HG03135 (cell line): ENCODE results near the gene LRAT.
A peak's percentile ranks its signal among the peaks of the same experiment; 100 is the strongest.
"Not testable (repeated sequence)": the region's sequence is repeated elsewhere in the genome, so short reads cannot be mapped to it uniquely, and the experiment has no call there.

Experiments used
- ATAC-seq: cut with Tn5 transposase; IDR thresholded peaks from one replicate; pipeline ENCODE4 v1.9.1; 2021; ENCODE audit warnings: mild to moderate bottlenecking, moderate library complexity; ENCODE audit not compliant: unreplicated experiment

Gene LRAT

DNA sequence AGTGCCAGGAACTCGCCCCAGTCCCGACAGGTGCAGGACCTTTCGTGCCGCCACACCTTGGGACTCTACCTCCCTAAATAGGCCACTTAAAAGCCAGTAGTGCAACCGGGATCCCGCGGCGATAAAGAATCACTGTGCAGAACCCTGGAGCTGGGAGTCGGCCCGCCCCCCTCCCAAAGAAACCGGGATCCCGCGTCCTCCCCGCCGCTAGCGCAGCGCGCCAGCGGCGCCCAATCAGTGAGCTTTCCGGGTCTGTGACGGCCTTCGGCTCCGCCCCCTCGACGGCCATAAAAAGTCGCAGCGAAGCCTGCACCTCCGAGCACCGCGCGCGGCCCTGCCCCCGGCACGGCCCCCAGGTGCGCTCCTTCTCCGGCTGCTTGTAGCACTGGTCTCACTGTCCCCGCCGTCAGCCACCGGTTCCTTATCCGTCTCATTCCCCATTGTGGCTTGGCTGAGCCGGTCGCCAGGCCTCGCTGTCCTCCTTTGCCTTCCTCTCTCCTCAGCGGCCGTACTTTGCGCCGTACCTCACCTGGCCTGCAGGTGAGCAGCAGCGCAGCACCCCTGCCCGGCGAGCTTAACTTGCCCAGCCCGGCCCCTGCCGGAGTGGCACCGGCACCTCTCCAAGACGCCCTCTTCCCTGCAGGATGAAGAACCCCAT is at the start of gene LRAT:
LRAT (plus strand) TSS at position 318 of the 658 bp plus-strand sequence; CDS start at position 645, 327 bp downstream.
- no peak for ATAC-seq

DNA sequence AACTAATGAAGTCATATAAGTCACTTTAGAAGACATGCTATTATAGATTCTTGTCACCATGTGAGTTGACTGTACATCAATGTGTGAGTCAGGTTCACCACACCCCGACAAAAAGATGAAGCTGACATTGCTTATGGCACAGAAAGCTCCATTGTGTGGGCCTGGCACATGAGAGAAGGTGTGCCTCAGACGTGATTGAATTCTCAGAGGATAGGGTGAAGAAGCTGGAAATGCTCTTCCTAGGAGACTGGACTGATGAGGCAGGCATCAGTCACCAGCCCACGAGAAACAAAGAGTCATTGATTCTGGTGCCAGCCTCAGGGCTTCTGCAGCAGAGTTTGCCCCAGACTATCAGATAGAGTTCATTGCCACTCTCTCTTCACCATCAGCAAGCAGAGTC is 35.9 kb upstream of the LRAT start:
- no peak for ATAC-seq

DNA sequence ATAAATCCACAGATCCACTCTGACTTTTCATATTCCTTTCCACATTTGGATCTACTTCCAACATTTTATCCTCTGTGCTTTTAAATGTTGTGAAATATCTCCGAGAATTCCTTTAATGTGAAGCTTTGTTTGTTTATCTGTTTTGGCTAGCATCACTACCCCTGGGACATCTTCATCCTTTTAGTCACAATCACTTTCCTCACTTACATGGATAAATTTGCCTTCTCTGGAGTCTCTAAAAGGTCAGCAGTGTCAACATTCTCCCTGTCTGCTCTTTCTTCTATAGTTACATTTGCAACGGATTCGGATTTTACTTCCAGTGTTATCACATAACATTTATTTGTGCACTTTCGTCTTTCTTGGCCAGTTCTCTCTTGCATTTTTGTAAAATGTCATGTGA is 34.2 kb upstream of the LRAT start:
- ATAC-seq: no peak

DNA sequence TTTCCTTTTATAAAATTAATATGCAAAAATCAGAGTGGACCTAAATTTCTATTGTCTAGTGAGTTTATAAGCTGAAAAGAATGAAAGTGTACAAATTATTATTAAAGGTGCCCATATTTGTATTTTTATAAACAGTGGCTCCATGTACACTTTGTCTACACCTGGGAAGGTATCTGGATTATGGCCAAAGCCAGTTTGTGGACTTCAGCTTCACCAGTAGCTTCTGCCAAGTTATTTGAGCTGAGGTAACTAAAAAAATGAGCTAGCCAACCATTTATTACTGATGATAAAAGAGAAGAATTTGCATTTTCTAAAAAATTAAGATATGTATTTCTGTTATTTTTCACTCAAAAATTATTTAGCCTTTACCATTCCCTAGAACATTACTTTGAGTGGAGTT is 32.3 kb upstream of the LRAT start:
- ATAC-seq: no peak

DNA sequence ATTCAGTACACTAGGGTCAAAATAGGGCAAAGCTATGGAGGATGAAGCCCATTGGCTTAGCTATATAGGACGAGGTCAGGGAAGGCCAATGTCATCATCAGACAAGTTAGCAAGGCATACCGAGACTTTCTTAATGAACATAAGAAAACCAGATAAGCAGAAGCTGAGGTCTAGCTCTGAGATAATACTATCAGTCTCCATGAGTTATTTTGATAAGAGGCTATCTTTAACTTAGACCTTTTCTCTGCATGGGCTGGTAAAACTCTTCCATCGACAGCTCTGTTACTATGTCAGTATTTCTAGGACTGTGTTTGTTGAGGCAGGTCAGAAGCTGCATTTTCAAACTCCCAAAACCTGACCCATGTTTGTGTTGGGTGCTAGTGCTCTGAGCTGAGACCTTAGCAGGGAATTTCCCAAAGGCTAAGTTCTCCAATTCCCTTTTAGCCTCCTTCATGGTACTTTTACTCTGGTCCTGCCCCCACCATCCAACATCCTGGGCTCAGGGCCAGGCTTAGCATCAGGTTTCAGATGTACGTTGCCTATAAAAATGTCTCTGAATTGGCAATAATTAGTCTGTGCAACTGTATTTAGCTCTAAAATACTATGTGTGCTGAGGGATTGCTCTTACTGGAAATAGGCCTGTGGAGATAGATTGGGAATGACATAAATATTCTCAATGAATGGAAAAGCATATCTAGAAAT is 29.3 kb upstream of the LRAT start:
- no peak for ATAC-seq

DNA sequence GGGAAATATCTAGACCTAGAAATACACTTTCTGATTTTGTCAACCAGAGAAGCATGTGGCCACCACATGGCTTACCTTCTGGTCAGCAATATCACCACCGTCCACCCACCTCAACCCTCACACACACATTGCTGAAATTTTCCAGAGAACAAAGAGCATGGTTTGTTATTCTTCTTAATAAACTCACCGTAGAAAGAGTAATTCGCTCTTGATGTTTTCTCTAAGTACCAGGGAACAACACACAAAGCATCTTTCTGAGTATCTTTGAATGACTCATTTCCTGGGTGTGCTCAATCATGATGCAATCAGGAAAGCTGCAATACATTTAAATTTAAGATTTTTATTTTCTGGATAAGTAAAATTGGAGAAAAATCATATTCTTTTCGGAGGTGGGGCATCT is 24.7 kb upstream of the LRAT start:
- no peak for ATAC-seq

DNA sequence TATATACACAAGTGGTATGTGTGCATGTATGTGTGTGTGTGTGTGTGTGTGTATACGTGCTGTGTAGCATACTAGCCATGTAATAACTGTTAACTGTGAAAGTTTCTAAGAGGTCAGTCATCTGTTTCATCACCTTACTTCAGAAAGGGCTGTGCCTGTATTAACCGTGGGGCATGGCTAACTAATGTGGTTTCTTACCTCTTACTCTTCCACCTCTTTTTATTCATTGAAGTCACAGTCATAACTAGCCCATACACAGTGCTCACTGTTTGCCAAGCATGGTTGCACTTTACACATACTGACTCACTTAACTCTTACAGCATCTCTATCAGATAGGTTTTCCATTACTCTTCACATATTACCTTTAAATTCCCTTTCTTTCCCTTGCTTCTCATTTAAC is 23.7 kb upstream of the LRAT start:
- peak; percentile 85 for ATAC-seq

DNA sequence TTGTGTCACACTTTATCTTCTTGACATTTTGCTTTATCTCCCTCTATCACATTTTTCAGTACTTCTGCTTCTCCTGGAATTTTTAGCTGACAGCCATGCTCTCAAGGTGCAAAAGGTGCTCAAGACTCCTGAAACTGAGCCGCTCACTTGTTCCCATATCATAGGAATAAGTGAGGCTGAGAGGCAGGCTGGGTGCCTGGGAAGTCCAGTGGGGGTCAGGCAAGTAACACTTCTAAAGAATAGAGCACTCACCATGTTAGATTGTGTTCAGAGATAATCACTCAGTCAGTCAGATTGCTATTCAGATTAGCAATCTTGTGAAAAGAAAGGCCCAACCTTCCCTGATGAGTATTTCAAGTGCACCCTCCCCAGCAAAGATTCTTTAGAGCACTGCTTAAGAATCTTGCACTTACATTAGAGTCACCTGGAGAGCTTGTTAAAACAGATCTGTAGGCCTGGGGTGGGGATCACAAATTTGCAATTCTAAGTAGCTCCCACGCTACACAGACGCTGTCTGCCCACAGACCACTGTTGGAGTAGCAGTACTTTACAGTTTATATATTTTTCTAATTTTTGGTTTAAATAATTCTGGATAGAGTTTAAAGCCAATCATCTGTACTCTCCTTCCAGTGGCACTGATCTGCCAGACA is 23.1 kb upstream of the LRAT start:
- ATAC-seq: no peak

DNA sequence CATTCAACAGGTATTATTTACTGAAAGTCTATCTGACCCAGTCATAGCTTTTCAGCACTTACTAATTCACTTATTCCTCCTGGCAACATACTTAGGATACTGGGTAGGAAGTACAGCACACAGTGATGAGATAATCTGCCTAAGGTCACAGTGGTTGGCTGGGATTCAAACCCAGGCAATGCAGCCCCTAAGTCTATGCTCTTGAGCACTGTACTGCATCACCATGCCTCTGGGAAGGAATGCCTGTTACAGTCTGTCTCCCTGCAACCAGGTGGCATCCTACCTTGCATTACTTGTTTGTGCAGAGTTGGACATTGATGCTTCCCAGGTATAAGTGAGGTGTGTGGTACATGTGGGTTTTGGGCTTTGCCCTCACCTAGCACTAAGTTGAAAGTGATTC is 21.5 kb upstream of the LRAT start:
- ATAC-seq: no peak

DNA sequence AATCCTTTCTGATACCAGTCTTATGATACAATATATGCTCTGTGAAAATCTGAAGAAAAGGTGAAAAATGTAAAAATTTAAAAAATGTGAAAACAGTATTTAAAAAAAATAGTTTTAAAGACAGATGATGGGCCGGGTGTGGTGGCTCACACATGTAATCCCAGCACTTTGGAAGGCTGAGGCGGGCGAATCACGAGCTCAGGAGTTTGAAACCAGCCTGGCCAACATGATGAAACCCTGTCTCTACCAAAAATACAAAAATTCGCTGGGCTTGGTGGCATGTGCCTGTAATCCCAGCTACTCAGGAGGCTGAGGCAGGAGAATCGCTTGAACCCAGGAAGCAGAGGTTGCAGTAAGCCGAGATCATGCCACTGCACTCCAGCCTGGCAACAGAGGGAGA is 20.2 kb upstream of the LRAT start:
- ATAC-seq: not testable (repeated sequence)

DNA sequence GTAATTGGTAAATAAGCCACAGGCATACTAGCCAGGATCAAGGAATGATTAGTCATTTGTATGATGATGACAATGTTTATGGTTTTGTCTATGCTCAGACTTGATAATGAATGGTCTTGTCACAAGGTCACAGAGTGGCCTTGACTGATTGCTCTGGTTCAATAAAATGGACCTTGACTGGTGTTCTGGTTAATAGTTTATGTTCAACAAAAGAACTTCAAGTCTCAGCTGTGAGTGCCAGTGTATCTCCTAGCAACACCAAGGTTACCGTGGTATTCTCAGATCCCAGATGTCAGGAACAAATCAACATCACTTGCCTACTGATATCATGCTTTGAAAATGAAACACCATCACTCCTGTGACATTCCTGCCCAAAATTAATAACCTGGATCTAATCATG is 16.3 kb upstream of the LRAT start:
- no peak for ATAC-seq

DNA sequence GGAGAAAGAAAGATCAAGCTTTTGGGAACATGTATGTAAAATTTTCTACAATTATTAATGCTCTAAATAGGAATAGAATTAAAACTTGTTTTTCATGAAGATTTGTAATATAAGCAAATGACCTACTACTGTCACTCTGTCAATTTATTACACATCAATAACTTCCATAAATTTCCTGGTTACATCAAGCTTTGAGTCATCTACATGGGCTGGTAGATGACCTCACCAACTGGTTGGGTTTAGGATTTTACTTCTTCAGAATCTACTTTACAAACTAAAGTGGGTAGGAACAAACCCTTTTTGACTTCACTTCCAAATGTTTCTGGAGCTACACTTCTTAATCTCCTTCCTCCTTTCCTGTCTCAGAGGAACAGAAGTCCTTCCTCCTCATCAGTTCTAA is 12.0 kb upstream of the LRAT start:
- ATAC-seq: no peak

DNA sequence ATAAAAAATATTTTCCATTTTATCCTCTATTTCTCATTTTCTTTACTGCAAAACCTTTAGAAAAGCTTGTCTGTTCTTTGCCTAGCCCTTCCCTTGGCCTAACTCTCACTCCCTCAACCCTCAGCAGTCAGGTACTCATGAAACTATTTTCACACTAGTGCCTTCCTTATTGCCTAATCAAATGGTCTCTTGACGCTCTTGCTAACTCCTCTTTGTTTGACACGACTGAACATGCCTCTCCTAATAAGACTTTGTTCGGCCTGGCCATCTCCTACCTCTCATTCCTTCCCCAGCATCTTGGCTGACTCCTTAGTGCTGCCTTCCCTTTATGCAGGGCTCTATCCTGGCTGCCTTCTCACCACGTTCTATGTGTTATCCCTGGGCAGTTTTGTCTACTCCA is 11.1 kb upstream of the LRAT start:
- no peak for ATAC-seq

DNA sequence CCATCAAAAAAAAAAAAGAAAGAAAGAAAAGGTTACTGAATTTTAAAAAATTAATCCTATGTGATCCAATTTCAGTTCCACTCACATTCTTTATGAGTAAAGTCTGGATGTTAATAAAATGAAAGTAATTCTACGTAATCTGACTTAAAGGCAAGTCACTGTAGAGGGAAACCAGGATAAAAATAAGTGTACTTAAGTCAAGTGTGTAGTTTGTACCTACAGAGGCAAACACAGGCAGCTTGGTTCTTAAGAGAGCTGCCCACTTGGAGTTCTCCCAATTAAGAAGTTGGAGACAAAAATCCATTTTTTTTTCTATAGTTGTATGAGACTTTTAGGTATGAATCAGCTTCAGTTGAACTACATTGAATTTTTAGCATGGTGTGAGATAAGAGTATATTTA is 7.0 kb upstream of the LRAT start:
- no peak for ATAC-seq

DNA sequence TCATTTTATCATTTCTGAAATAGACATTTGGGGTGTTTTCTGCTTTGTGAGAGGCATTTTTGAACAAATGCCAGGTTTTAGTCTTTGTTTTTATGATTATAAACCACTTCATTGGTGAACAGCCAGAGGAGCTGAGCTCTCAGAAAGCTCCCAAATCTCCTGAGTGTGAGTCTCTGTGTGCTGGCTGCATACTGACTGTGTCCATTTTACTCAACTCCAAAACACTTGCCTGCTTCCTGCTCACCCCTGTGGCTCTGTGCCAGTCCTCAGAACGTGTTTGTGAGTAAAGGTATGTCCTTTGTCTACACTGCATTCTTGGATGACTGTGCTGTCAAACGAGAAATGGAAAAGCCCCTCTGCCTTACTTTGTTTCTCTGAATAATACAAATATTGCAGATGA is 5.4 kb upstream of the LRAT start:
- no peak for ATAC-seq

DNA sequence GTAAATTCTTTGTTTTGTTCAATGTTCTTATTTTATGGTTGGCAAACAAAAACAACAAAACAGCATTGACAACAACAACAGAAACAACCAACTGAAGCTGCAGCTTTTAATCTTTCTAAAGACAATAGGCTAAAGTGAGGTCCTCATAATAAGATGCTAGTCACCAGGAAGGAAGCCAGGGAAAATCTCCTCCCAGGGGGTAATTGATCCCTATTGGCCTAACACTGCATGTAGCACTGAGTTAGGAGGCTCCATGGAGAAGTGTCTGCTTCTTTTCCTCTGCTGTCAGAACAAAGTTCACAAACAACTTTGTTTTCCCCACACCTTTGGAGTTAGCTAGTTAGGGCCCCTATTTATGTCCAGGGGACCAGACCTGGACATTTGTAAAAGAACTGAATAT is 4.7 kb upstream of the LRAT start:
- ATAC-seq: no peak

DNA sequence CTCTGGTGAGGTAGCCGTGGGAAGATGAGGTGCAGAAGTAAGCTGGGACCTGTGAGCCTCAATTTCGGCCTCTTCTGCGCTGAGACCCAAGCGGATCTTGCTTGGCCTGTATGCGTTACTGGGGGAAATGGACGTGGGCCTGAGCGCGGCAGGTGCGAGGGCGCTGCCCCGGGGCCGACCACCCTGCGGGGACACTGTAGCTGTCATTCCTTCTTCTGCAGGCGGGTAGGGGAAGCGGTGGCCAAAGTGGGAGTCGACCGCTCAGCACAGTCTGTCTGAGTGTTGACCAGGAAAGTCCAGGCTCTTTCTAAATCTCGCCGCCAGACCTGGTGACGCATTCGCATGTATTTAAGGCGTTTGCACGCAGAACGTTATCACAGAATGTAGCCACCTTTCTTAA is 3.3 kb upstream of the LRAT start:
- no peak for ATAC-seq

DNA sequence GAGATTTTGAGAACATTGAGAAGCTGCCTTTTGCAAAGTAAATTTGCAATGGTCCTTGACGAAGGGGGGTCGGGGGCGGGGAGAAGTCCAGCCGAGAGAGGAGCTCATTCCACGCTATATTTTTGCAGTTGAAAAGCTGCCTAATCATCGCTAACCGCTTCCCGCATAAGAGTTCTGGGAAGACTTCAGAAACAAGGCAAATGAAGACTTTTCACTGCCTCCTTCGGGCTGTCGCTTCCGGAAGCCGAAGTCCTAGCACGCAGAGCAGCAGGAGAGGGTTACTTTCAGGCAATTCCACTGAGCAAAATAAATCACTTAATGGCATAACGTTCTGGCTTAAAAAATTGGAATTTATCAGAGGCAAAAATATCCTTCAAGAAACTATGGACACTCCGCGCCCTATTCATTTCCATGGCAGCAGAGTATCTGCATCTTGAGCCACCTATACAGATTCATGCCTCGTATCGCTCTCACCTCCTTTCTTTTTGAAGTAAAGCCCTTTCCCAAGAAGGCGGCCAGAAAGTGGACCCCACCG is 2.6 kb upstream of the LRAT start:
- no peak for ATAC-seq

DNA sequence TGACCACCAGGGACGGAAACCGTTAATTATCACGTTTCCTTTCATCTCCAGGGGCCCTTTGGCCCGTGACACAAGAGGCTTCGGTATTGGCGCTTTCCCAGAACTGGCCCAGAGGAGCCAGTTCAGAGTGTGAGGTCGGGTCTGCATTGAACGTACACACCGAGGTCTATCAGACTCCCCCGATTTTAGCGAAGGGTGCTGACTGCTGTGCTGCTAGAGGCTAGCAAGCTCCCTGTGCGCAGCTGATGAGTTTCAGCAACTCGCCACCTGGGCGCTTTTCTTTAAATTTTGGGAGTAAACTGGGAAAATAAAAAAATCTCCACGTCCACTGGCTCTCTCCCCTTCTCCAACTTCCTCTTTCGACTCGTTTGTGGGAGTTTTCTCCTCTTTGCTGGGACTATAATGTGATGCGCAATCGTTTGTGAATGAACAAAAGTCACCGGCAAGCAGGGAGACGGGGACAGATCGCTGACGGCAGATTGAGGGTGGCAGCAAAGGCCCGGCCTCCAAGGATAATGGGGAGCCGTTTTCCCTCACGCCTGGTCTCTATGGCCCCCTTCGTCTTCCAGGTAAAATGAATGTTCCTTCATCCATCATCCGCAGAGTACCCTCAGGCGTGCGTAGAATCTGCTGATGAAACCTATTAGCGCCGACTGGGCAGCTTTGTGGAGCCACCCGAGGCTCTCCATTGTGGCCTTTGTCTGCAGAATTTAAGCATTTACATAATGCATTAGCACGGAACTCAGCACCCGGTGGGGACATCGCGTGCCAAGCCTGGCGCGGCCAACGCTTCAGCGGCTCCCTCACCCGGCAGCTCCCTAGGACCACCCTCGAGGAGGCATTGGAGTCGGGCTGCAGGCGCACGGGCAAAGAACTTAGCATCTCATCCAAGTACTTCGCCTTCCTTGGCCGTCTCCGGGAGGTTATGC is 1.6 kb upstream of the LRAT start:
- no peak for ATAC-seq

DNA sequence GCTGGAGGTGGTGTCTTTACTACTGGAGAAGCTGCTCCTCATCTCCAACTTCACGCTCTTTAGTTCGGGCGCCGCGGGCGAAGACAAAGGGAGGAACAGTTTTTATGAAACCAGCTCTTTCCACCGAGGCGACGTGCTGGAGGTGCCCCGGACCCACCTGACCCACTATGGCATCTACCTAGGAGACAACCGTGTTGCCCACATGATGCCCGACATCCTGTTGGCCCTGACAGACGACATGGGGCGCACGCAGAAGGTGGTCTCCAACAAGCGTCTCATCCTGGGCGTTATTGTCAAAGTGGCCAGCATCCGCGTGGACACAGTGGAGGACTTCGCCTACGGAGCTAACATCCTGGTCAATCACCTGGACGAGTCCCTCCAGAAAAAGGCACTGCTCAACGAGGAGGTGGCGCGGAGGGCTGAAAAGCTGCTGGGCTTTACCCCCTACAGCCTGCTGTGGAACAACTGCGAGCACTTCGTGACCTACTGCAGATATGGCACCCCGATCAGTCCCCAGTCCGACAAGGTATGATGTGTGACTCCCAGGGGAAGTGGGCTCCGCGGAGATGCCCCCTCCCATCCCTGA is 634 bp downstream of the LRAT start:
- ATAC-seq: no peak

DNA sequence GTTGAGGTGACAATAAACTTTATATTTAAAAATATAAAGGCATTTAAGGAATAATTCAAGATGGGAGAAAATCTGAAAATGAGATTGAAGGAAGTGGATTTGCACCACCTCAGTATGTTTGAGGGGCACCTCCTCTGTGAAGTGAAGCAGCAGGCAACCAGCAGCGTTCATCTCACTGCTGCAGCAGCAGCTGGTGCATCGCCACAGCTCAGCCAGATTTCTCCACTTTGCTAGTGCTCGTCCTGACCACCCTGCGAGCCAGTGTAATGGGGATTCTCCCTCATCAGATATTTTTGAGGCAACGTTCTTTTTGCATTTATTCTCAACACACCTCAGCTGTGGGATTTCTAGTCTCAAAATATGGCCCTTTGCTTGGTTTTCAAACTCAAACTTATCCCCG is 13.9 kb downstream of the LRAT start:
- no peak for ATAC-seq
